Measurements from ENCODE around the gene PTGDS. TPM values are rescaled to one million over a fixed set of nuclear protein-coding genes. Genes with fewer than 3 reads are reported as not detected.
"Not testable (repeated sequence)": the region's sequence is repeated elsewhere in the genome, so short reads cannot be mapped to it uniquely, and the experiment has no call there.

PTGDS gene
- polyA plus RNA-seq, 4 donors: 34.0 to 80.6 (median 34.4) TPM

GRCh38 chr9:136985853-136986252, 8.5 kb downstream of the PTGDS start:
- no peak for DNase-seq (ENCODE audit: low read depth in 4 of 4, low spot score in 2 of 4)

DNA sequence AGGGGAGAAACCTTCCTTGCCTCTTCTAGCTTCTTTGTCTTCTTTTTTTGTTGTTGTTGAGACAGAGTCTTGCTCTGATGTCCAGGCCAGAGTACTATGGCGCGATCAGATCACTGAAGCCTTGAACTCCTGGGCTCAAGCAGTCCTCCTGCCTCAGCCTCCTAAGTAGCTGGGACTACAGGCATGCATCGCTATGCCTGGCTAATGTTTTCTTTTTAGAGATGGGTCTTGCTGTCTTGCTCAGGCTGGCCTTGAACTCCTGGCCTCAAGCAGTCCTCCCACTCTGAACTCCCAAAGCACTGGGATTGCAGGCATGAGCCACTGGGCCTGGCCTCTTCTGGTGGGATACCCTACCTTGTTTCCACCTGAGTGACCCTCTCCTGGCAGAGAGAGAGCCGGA, 11.6 kb downstream of the PTGDS start:
- DNase-seq (ENCODE audit: low read depth in 4 of 4, low spot score in 2 of 4): no peak

DNA sequence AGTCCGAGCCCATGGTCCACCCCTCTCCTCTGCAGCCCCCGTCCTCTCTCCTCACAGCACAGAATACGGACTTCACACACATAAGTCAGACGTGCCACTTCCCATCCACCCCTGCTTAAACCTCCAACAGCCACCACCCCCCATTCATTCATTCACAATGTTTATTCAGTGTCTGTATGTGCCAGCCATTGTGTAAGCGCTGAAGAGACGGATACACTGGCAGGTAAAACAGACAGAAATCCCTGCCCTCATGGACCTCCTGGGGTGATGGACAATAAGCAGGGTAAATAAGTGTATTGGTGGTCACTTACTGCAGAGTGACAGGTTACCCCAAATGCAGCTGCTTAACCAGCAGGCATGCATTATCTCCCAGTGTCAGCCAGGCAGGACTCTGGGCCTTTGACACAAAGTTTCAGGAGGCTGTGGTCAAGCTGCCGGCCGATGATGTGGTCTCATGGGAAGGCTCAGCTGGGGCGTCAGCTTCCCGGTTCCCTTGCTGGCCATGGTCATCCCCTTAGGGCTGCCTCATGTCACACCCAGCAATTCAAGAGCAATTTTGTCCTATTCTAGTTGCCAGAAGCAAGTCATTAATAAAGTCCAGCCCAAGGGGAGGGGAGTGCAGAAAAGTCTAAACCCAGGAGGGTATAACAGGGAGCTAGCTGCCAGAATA, 13.1 kb downstream of the PTGDS start:
- DNase-seq (ENCODE audit: low read depth in 4 of 4, low spot score in 2 of 4): no peak

DNA sequence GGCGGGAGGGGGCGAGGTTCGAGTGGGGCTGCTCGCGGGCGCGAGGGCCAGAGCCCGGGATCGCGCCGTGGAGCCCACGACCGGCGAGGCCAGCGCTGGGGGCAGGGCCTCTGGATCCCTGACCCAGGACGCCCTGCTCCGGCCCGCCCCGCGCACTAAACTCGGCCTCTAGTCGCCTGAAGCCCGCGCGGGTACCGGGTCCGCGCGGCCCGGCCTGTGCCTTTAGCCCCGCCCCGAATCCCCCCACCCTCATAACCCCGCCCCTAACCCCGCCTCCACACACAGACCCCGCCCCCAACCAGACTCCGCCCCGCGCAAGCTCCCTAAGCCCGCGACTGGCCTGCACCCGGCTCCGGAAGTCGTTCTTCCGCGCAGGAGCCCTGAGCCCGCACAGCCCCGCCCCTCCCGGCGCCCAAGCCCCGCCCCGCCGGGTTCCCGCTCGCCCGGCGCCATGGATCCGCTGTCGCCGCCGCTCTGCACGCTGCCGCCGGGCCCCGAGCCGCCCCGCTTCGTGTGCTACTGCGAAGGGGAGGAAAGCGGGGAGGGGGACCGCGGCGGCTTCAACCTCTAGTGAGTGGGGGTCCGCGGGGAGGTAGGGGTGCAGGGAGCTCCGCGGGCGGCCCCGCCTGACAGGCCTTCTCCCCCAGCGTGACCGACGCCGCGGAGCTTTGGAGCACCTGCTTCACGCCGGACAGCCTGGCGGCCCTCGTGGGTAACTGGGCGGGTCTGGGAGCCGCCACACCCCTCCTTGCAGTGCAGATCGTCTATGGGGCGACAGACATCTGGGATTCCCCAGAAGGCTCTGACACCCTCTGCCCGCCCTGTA, 14.9 kb downstream of the PTGDS start, which contains the start of gene PAXX:
TSS of gene PAXX (plus strand) at position 430 of the 826 bp plus-strand sequence. CDS start at position 452, 22 bp downstream.
- DNase-seq (ENCODE audit: low read depth in 4 of 4, low spot score in 2 of 4): peak in 3 of 4 donors; percentile 55 to 70 (median 70)

- no peak for DNase-seq (ENCODE audit: low read depth in 4 of 4, low spot score in 2 of 4)
Observed at GRCh38 chr9:136992819-136993369, 15.6 kb downstream of the PTGDS start.

- DNase-seq (ENCODE audit: low read depth in 4 of 4, low spot score in 2 of 4): no peak
Observed at GRCh38 chr9:136994180-136994887, 17.0 kb downstream of the PTGDS start.

GRCh38 chr9:136994888-136995230, 17.6 kb downstream of the PTGDS start:
- DNase-seq (ENCODE audit: low read depth in 4 of 4, low spot score in 2 of 4): no peak

DNA sequence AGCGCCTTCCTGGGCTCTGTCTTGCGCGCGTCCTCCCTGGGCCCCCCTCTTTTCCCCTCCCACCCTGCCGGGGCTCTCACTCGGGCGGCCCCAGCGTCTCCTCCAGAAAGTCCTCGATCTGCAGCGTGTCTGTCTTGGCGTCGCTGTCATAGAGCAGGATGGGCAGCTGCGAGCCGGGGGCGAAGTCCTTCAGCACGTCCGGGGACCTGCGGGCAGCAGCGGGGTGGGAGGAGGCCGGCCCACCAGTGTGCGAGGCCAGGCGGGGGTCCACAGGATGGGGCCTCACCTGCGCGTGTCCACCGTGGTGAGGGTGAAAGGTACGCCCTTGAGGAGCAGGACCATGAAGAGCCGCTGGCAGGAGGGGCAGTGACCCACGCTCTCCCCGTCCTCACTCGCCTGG, 18.1 kb downstream of the PTGDS start:
- no peak for DNase-seq (ENCODE audit: low read depth in 4 of 4, low spot score in 2 of 4)

GRCh38 chr9:136995772-136996311, 18.5 kb downstream of the PTGDS start:
- DNase-seq (ENCODE audit: low read depth in 4 of 4, low spot score in 2 of 4): no peak

DNA sequence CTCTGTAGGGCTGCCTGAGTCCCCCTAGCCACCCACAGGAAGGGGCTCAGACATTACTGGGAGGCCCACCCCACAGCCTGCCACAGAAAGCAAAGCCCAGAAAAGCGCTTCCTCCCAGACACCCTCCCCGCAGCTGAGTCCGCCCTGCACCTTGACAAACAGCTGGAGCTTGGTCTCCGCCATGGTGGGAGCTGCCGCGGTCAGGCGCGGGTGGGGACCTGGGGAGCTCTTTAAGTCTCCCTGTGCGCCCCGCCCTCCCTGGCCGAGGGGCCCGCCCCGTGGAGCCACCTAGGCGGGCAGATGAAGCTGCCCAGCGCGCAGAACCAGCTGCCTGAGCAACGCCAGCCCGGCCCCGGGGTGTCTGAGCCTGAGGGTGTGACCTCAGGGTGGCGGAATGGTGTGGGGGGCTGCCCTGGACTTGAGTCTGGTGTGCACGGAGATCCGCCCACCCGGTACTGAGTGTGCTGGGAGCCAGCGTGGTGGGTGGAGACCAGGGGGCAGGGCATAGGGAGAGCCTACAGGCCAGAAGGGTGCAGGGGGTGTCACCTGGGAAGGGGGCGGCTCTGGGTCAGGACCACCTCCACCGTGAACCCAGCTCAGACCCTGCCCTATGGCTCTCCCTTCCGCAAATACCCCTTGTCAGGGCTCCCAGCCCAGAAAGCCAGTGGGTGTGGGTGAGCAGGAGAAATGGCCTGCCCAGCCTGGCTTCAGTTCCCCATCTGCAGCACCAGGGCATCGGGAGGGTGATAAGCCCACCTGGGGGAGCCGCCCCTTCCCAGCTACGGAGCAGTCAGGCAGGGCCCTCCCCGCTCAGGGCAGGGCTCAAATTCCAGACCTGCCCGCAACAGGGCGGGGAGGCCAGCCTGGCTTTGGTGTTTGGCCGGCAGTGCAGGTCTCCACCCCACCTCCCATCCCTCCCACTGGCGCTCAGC, 19.3 kb downstream of the PTGDS start, which contains the start of gene CLIC3:
TSS of gene CLIC3 (minus strand) at position 208 of the 932 bp plus-strand sequence. CDS start at position 183, 25 bp downstream.
- no peak for DNase-seq (ENCODE audit: low read depth in 4 of 4, low spot score in 2 of 4)

DNA sequence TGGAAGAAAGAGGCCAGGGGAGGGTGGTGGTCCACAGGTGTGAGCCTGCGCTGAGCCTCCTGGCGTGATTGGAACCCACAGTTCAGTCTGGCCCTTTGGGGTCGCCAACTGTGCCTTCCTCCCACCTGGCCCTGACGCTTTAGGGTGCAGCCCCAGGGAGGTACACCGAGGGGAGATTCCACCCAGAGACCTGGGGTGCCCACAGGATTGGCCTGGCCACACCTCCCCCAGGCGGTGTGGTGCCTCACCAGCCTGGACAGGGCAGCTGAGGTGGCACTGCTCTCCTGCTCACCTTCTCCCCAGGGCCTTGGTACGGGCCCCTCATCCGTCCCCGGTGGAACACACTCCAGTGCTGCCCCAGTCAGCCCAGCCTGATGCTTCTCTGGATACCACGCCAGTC, 20.1 kb downstream of the PTGDS start:
- no peak for DNase-seq (ENCODE audit: low read depth in 4 of 4, low spot score in 2 of 4)

DNA sequence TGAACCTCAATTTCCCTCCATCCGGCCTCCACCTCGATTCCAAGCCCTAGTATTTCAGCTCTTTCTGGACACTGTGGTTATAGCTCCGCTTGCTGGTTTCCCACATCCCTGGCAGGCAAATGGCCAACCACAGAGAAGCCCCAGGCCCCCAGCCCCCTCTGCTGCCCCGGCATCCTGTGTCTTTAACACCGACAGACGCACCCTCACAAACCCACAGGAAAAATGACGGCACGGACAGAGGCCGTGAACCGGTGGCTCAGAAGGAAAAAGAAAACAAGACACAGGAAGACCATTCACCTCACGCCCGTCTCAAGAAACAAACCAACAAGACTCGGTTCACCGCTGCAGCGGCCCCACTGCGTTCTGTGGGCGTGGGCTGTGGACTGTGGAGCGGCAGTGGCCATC, 20.5 kb downstream of the PTGDS start:
- no peak for DNase-seq (ENCODE audit: low read depth in 4 of 4, low spot score in 2 of 4)

GRCh38 chr9:137000177-137000930, 23.1 kb downstream of the PTGDS start:
- DNase-seq (ENCODE audit: low read depth in 4 of 4, low spot score in 2 of 4): no peak

GRCh38 chr9:137001857-137002645, 24.7 kb downstream of the PTGDS start:
- DNase-seq (ENCODE audit: low read depth in 4 of 4, low spot score in 2 of 4): no peak

DNA sequence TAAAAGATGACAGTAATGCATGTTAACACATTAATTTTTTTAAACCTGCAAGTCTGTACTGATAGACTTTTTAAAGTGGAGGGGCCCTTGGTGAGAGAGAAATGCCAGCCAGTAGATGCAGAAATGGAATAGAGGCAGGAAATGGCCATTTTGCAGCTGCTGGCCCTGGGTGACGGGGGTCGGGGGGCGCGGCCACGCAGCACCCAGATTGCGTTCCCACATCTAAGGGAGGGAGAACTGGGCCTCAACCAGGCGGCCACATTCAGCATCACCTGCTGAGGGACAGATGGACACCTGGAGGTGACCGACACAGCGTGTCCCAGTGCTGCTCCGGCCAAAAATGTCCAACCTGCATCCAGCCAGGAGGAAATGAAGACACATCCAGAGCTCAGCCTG, 25.3 kb downstream of the PTGDS start:
- DNase-seq (ENCODE audit: low read depth in 4 of 4, low spot score in 2 of 4): no peak

DNA sequence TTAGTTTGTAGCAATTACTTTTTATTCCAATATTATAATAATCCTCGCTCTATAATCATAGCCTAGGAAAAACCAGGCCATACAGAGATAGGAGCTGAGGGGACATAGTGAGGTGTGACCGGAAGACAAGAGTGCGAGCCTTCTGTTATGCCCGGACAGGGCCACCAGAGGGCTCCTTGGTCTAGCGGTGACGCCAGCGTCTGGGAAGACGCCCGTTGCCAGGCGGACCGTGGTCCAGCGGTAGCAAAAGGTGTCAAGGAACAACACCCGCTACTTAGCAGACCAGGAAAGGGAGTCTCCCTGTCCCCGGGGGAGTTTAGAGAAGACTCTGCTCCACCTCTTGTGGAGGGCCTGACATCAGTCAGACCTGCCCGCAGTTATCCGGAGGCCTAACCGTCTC, 27.0 kb downstream of the PTGDS start:
- DNase-seq (ENCODE audit: low read depth in 4 of 4, low spot score in 2 of 4): not testable (repeated sequence)

GRCh38 chr9:137006116-137007003, 29.1 kb downstream of the PTGDS start:
- DNase-seq (ENCODE audit: low read depth in 4 of 4, low spot score in 2 of 4): no peak
